NCI-H510A treated with DMSO at 0.1 percent for 48 hours (cell line): ENCODE results near the gene MTFP1.
A peak's percentile ranks its signal among the peaks of the same experiment; 100 is the strongest.
"Not testable (repeated sequence)": the region's sequence is repeated elsewhere in the genome, so short reads cannot be mapped to it uniquely, and the experiment has no call there.

Source experiments
- DNase-seq: peaks from one replicate; lab custom pipeline; 2025; lab: John Stamatoyannopoulos, UW

MTFP1 gene

GRCh38 chr22:30426388-30427353, 1.1 kb downstream of the MTFP1 start:
- DNase-seq = peak; percentile 67

- no peak for DNase-seq
Observed at GRCh38 chr22:30427871-30428270, 2.3 kb downstream of the MTFP1 start.

GRCh38 chr22:30429887-30430286, 4.3 kb downstream of the MTFP1 start:
- no peak for DNase-seq

- no peak for DNase-seq
Observed at GRCh38 chr22:30430933-30431332, 5.4 kb downstream of the MTFP1 start.

GRCh38 chr22:30432096-30432495, 6.5 kb downstream of the MTFP1 start:
- DNase-seq = no peak

- no peak for DNase-seq
Observed at GRCh38 chr22:30432520-30432919, 7.0 kb downstream of the MTFP1 start.

GRCh38 chr22:30433227-30433626, 7.7 kb downstream of the MTFP1 start:
- no peak for DNase-seq

GRCh38 chr22:30433773-30434172, 8.2 kb downstream of the MTFP1 start:
- DNase-seq = no peak

GRCh38 chr22:30434843-30435242, 9.3 kb downstream of the MTFP1 start:
- DNase-seq = no peak

GRCh38 chr22:30435674-30436126, 10.1 kb downstream of the MTFP1 start:
- DNase-seq = no peak

- DNase-seq = no peak
Observed at GRCh38 chr22:30436196-30436595, 10.6 kb downstream of the MTFP1 start.

- DNase-seq = no peak
Observed at GRCh38 chr22:30438559-30438958, 13.0 kb downstream of the MTFP1 start.

- no peak for DNase-seq
Observed at GRCh38 chr22:30439226-30439625, 13.7 kb downstream of the MTFP1 start.

GRCh38 chr22:30439836-30440235, 14.3 kb downstream of the MTFP1 start:
- no peak for DNase-seq

- no peak for DNase-seq
Observed at GRCh38 chr22:30441088-30441487, 15.5 kb downstream of the MTFP1 start.

- peak; percentile 35 for DNase-seq
Observed at GRCh38 chr22:30444632-30445437, 19.3 kb downstream of the MTFP1 start.

- DNase-seq = no peak
Observed at GRCh38 chr22:30445438-30446145, 20.0 kb downstream of the MTFP1 start.

GRCh38 chr22:30447656-30448055, 22.1 kb downstream of the MTFP1 start:
- no peak for DNase-seq

- not testable (repeated sequence) for DNase-seq
Observed at GRCh38 chr22:30451488-30451887, 25.9 kb downstream of the MTFP1 start.

- DNase-seq = no peak
Observed at GRCh38 chr22:30452861-30453260, 27.3 kb downstream of the MTFP1 start.

- DNase-seq = peak; percentile 8
Observed at GRCh38 chr22:30453731-30454510, 28.4 kb downstream of the MTFP1 start.
